Loucy (cell line): Measurements from ENCODE around the gene IRS1.

Experiments used
- EZH2phosphoT487 ChIP-seq: fragments of 200-600 bp; IDR thresholded peaks from 2 replicates; pipeline ENCODE4 v1.6.1; 2018; ENCODE audit warnings: antibody characterized with exemption, mild to moderate bottlenecking, moderate library complexity, borderline replicate concordance
- TF ChIP-seq, protein P1 (sequence below): fragments of 200-600 bp; sonication (generic); conservative IDR thresholded peaks from 2 replicates; pipeline ENCODE4 v1.5.1; 2014; ENCODE audit warnings: mild to moderate bottlenecking, antibody characterized with exemption, low read length

DNA sequence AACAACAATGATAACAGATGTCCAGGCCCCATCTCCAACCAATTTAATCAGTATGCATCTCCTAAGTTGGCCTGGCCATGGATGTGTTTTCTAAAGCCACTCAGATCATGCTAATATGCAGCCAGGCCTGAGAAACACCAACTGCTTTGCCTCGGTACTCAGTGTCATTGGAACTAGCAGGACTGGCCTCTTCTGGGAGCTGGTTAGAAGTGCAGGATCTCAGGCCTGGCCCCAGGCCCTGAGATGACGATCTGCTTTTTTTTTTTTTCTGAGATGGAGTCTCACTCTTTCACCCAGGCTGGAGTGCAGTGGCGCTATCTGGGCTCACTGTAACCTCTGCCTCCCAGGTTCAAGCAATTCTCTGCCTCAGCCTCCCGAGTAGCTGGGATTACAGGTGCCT lies 69.1 kb downstream of the IRS1 start:
- TF ChIP-seq, protein P1, sequence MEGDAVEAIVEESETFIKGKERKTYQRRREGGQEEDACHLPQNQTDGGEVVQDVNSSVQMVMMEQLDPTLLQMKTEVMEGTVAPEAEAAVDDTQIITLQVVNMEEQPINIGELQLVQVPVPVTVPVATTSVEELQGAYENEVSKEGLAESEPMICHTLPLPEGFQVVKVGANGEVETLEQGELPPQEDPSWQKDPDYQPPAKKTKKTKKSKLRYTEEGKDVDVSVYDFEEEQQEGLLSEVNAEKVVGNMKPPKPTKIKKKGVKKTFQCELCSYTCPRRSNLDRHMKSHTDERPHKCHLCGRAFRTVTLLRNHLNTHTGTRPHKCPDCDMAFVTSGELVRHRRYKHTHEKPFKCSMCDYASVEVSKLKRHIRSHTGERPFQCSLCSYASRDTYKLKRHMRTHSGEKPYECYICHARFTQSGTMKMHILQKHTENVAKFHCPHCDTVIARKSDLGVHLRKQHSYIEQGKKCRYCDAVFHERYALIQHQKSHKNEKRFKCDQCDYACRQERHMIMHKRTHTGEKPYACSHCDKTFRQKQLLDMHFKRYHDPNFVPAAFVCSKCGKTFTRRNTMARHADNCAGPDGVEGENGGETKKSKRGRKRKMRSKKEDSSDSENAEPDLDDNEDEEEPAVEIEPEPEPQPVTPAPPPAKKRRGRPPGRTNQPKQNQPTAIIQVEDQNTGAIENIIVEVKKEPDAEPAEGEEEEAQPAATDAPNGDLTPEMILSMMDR, result no peak
- no peak for TF ChIP-seq EZH2phosphoT487
